Spinal cord (tissue), 10 donors: ENCODE data around the gene NPEPPS. TPM values are rescaled to one million over a fixed set of nuclear protein-coding genes. Genes with fewer than 3 reads are reported as not detected.
A peak's percentile ranks its signal among the peaks of the same experiment; 100 is the strongest.
"Not testable (repeated sequence)": the region's sequence is repeated elsewhere in the genome, so short reads cannot be mapped to it uniquely, and the experiment has no call there.

Source experiments
- DNase-seq, 6 donors: peaks; one replicate each; pipeline versions ENCODE4 v3.0.0 to v3.0.0-alpha.2; 2013 to 2015; ENCODE audit warnings: low spot score in 6 of 6, low read depth in 4 of 6
- H3K27ac ChIP-seq: one replicate; pipeline ENCODE4 v1.5.1; 2013; ENCODE audit warnings: low read depth, low read length, control low read depth
- H3K27me3 ChIP-seq: one replicate; pipeline ENCODE4 v1.6.1; 2013; ENCODE audit warnings: low read length; ENCODE audit not compliant: control insufficient read depth, insufficient read depth
- H3K36me3 ChIP-seq: one replicate; pipeline ENCODE4 v1.6.1; 2013; ENCODE audit warnings: low read length; ENCODE audit not compliant: control insufficient read depth, insufficient read depth
- H3K4me1 ChIP-seq: one replicate; pipeline ENCODE4 v1.6.1; 2013; ENCODE audit warnings: low read length; ENCODE audit not compliant: control insufficient read depth, insufficient read depth
- H3K4me3 ChIP-seq: one replicate; pipeline ENCODE4 v1.5.1; 2013; ENCODE audit warnings: low read depth, low read length, control low read depth
- H3K9me3 ChIP-seq: one replicate; pipeline ENCODE4 v1.6.1; 2013; ENCODE audit warnings: low read length; ENCODE audit not compliant: control insufficient read depth, insufficient read depth
- WGBS: methylation state at CpG from one replicate; pipeline ENCODE4 v1.1.5; 2013; ENCODE audit warnings: missing lambda C conversion rate; ENCODE audit not compliant: insufficient coverage; 5-methylcytosine and 5-hydroxymethylcytosine counted together
- long read RNA-seq, 4 donors: transcript quantifications; one replicate each; lab custom pipeline, GENCODE V29; 2026
- polyA plus RNA-seq, 2 donors: library from polyadenylated mRNA; unstranded; fragments of 120-200 nt; gene quantifications; one replicate each; pipeline ENCODE4 v1.2.1, GENCODE V29; 2013; ENCODE audit not compliant: insufficient read length in 2 of 2
- total RNA-seq, 2 donors: library from RNA; depleted of rRNA in 1 of 2; stranded (reverse); fragments of 120-200 nt in 1 of 2; fragments of >200 nt in 1 of 2; gene quantifications; one replicate each; pipeline versions ENCODE4 v1.2.3 to v1.2.4, GENCODE V29; 2013 to 2014
- donor health status: healthy.

Gene NPEPPS
- total RNA-seq (100 to 1,000 TPM; 111 to 192 TPM), polyA plus RNA-seq (100 to 1,000 TPM; 179 to 195 TPM)
- long read RNA-seq, donor 1, full-length matches to known transcripts: 19 of 35 reads
- long read RNA-seq, donor 1, partial matches to known transcripts: 16 of 35 reads
- long read RNA-seq, donor 1, other reads (novel, unspliced or antisense): 0 of 35 reads
- long read RNA-seq, donor 2, full-length matches to known transcripts: 6 of 6 reads
- long read RNA-seq, donor 2, partial matches to known transcripts: 0 of 6 reads
- long read RNA-seq, donor 2, other reads (novel, unspliced or antisense): 0 of 6 reads
- long read RNA-seq, donor 3, full-length matches to known transcripts: 9 of 9 reads
- long read RNA-seq, donor 3, partial matches to known transcripts: 0 of 9 reads
- long read RNA-seq, donor 3, other reads (novel, unspliced or antisense): 0 of 9 reads
- long read RNA-seq, donor 4, full-length matches to known transcripts: 6 of 6 reads
- long read RNA-seq, donor 4, partial matches to known transcripts: 0 of 6 reads
- long read RNA-seq, donor 4, other reads (novel, unspliced or antisense): 0 of 6 reads

DNA sequence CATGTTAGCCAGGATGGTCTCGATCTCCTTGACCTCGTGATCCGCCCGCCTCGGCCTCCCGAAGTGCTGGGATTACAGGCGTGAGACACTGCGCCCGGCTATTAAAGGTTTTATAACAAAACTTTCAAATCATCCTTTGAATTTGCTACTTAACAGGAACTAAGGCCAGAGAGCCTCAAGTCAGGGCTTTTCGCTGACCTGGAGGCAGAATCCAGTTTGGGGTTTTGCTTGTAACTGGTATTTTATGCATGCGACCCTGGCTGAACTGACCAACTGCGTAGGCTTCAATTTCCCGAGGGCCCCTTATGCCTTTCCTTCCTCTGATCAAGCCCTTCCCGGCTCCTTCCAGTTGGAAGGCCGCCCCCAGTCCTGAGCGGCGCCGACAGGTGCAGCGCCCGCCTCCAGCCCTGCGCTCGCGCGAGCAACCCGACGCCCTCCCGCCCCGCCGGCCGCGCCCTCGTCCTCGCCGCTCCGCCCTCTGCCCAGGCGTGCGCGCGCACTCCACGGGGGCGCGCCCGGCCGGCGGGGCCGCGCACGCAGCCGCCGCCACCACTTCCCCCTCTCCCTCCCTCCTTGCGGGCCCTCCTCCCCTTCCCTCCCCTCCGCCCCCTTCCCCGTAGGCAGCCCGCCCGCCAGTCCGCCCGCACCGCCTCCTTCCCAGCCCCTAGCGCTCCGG, at the start of gene NPEPPS:
Gene NPEPPS (plus strand): TSS at position 552 of the 676 bp plus-strand sequence. CDS start 193 bp downstream, outside the sequence.
- H3K4me3 ChIP-seq: peak within 1 kb of the TSS; percentile 60
- WGBS: 9% methylated on average over 34 of the region's 60 CpGs
- not testable (repeated sequence) for H3K4me1 ChIP-seq, H3K36me3 ChIP-seq, H3K9me3 ChIP-seq, H3K27me3 ChIP-seq
- H3K27ac ChIP-seq: peak within 1 kb of the TSS; percentile 81
- DNase-seq: peak; percentile 35 to 95 (median 66)

- DNase-seq, H3K9me3 ChIP-seq, H3K4me1 ChIP-seq, H3K36me3 ChIP-seq, H3K27me3 ChIP-seq: not testable (repeated sequence)
- Histone ChIP-seq H3K27ac (peak overlapping the region; percentile 76), H3K4me3 (peak overlapping the region; percentile 51)
- WGBS: 57% methylated on average over 1 of the region's 15 CpGs
These were observed 39.1 kb upstream of the NPEPPS start for GRCh38 chr17:47491841-47492212.

- H3K27me3 ChIP-seq, H3K27ac ChIP-seq, H3K4me3 ChIP-seq, DNase-seq, H3K4me1 ChIP-seq, H3K9me3 ChIP-seq, H3K36me3 ChIP-seq: not testable (repeated sequence)
- no CpG with 5 or more reads among the region's 1 CpG for WGBS
These were observed 31.8 kb upstream of the NPEPPS start for GRCh38 chr17:47499074-47499473.

GRCh38 chr17:47499494-47499893, 31.4 kb upstream of the NPEPPS start:
- H3K4me1 ChIP-seq, H3K9me3 ChIP-seq, DNase-seq, H3K4me3 ChIP-seq, H3K27me3 ChIP-seq, H3K36me3 ChIP-seq, H3K27ac ChIP-seq: not testable (repeated sequence)
- WGBS: 88% methylated on average over 3 of the region's 4 CpGs

DNA sequence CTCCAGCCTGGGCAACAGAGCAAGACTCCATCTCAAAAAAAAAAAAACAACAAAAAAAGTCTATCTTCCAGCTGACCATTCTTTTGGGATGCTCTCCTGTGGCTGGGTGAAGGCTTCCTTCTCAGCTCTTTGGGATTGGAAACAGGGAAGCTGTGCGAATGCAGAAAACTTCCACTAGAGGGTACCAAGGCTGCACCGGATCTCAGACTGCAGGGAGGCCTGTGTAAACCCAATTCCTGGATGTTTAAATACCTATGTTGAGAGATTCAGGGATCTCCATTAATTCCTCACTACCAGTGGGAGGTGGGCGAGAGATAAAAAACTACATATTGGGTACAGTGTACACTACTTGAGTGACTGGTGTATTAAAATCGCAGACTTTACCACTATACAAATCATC, 30.3 kb upstream of the NPEPPS start:
- WGBS: no CpG with 5 or more reads among the region's 4 CpGs
- not testable (repeated sequence) for H3K4me3 ChIP-seq, H3K4me1 ChIP-seq, H3K27me3 ChIP-seq, H3K36me3 ChIP-seq, H3K9me3 ChIP-seq, H3K27ac ChIP-seq
- DNase-seq: peak in 2 of 6 donors; percentile 22 to 39

DNA sequence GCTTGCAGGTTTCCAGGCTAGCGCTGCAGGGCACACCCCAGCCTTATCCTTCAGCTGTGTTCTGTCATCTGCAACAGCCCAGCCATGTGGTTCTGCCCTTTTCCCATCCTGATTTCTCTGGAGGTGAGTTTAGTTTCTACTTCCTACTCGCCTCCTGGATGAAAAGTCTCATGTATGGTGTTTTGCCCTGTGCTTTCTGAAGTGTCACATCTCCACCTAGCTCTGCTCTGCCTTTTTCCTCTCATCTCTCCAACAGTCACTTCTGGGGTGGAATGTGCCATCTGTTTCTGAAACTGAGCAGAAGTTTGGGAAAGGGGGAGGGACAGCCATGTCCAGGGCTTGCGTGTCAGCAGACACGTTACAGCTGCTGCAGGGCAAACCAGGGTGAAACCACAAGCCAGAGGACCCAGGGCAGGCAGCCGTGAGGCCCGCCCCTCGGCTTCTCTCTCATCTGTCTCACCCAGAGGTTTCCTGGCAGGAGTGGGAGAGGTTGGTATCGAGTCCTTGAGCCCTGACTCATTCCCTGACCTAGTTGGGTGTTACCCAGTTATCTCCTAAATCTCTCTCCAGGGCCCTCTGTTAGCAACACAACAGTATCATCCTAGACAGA, 28.7 kb upstream of the NPEPPS start:
- H3K36me3 ChIP-seq, H3K27ac ChIP-seq, H3K4me3 ChIP-seq, DNase-seq, H3K9me3 ChIP-seq, H3K27me3 ChIP-seq, H3K4me1 ChIP-seq: not testable (repeated sequence)
- no CpG with 5 or more reads among the region's 8 CpGs for WGBS

- not testable (repeated sequence) for H3K4me1 ChIP-seq, H3K9me3 ChIP-seq, H3K36me3 ChIP-seq, DNase-seq, H3K27me3 ChIP-seq, H3K4me3 ChIP-seq, H3K27ac ChIP-seq
- 83% methylated on average over 1 of the region's 2 CpGs for WGBS
These were observed 28.0 kb upstream of the NPEPPS start for GRCh38 chr17:47502776-47503455.

- H3K36me3 ChIP-seq, H3K9me3 ChIP-seq, H3K4me1 ChIP-seq, H3K4me3 ChIP-seq, DNase-seq, H3K27me3 ChIP-seq, H3K27ac ChIP-seq: not testable (repeated sequence)
- WGBS: 14% methylated on average over 1 of the region's 3 CpGs
These were observed 19.2 kb upstream of the NPEPPS start for GRCh38 chr17:47511701-47512146.

DNA sequence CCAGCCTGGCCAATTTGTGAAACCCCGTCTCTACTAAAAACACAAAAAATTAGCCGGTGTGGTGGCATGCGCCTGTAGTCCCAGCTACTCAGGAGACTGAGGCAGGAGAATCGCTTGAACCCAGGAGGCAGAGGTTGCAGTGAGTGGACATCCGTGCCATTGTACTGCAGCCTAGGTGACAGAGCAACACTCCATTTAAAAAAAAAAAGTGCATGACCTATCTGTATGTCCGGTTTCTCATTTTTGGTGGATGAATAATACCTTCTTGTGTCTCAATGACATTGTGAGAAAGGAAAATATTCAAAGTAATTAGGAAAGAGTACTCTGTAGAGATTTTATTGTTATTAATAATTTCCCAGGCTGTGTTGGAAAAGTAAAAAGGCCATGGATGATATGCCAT, 17.6 kb upstream of the NPEPPS start:
- H3K36me3 ChIP-seq, H3K27me3 ChIP-seq, H3K4me1 ChIP-seq, H3K27ac ChIP-seq, DNase-seq, H3K9me3 ChIP-seq, H3K4me3 ChIP-seq: not testable (repeated sequence)
- WGBS: 84% methylated on average over 5 of the region's 6 CpGs
